Measurements from ENCODE around the gene GCN1. TPM values are rescaled to one million over a fixed set of nuclear protein-coding genes. Genes with fewer than 3 reads are reported as not detected.

GCN1 gene
- total RNA-seq, 1 experiment from 2014 or later, result 47.4 TPM

DNA sequence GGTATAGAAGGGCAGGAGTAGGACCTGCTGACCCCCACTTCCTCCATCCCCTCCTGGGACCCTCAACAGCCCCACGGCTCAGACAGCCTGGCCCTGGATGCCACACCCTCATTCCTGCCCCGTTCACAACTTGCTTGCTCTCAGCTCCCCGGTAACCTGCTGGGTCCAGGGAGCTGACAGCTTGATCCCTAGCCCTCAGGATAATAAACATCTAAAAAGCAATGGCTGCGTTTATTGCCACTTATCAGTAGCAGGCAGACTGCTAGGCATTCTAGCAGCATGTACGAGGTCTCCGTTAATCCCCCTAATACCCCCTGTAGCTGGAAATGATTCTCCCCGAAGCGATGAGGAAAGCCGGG is 30.7 kb upstream of the GCN1 start:
- H3K27ac ChIP-seq, result no peak overlapping the region
- no peaks in the 10 kb centered on the region for H3K27me3 ChIP-seq (replicated peaks)
- no peak overlapping the region for H3K4me3 ChIP-seq
- H3K9me3 ChIP-seq (replicated peaks), result no peaks in the 10 kb centered on the region
- H3K36me3 ChIP-seq, result peaks cover 92% of the 10 kb centered on the region
- no peak for DNase-seq (ENCODE audit: low read depth in 1 of 2, low spot score in 2 of 2)
- H3K4me1 ChIP-seq (replicated peaks), result peaks cover 24% of the 10 kb centered on the region

DNA sequence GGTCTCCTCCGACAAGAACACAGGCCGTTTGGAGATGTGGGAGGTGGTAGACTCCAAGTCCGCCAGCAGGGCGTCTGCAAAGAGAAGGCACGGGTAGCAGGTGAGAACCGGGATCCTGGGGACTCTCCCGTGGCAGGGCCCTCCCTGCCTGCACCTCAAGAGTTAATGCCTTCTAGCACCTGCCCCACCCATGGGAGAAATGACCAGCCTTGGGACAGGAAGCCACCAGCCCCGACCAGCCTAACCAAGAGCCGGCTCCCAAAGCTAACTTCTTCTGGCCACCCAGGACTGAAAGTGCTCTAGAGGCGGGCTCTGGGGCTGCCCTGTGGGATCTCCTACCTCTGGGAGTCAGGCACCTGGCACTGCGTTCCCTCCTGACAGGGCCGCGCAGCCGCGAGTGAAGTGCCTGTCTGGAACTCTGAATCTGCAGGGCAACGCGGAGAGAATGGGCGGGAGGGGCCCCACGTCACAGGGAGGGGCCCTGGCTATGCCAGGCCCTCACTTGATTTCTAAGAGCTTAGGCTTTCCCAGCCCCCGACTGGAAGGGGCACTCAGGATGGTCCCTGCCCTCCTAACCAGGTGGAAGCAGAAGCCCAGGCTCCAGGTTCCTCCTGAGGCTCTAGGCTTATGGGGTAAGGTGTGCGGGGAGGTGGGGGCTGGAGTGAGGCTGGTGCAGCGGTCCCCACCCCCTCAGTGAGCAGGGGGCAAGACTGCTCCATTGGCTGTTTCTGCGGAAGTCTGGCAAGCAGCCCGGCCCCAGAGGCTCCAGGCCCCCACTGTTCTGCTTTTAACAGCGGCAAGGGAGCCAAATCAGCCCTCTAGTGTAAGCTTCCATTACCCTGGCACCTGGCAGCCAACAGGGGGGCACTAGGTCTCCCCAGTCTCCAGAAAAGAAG is 30.0 kb upstream of the GCN1 start:
- Histone ChIP-seq H3K27me3 (replicated peaks) (no peaks in the 10 kb centered on the region), H3K4me3 (no peak overlapping the region), H3K36me3 (peaks cover 92% of the 10 kb centered on the region), H3K9me3 (replicated peaks) (no peaks in the 10 kb centered on the region), H3K4me1 (replicated peaks) (peaks cover 18% of the 10 kb centered on the region), H3K27ac (no peak overlapping the region)
- no peak for DNase-seq (ENCODE audit: low read depth in 1 of 2, low spot score in 2 of 2)

DNA sequence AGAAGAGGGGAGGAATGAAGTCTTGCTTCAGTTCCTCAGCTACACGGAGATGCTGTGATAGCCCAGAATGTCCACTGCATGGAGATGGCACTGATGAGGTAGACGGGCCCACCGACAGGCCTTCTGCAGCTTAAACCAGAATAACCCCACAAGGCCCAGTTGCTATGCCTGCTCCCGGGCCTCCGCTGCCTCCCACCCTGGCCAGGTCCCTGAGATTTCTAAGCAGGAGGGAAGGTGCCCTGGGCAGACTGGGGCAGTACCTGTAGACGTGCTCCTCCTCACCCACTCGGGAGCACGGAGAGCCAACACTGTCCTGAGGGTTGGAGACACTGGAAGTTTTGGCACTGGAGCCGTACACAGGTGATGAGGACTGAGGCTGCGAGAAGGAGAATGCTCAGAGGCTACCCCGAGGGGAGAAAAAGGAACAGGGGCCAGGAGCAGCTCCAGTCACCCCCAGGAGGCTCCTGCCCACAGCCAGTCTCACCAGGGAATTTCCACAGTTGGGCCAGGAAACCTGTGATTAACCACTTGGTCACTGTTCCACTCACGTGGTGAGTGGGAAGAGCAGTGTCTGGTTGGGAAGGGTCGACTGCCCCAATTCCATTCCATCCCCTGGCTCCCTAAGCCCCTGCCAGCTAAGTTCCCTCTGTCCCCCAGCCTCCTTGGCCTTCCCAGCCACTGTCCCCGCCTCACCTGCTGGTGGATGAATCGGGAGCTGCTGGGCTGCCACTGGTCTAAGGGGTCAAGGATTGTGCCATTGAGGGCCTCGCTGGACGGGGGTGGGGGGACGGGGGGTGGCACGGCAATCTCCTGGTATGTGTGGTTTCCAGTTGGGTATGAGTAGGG is 29.2 kb upstream of the GCN1 start:
- no peaks in the 10 kb centered on the region for H3K27me3 ChIP-seq (replicated peaks)
- peaks cover 94% of the 10 kb centered on the region for H3K36me3 ChIP-seq
- H3K9me3 ChIP-seq (replicated peaks), result no peaks in the 10 kb centered on the region
- peaks cover 9% of the 10 kb centered on the region for H3K4me1 ChIP-seq (replicated peaks)
- no peak for DNase-seq (ENCODE audit: low read depth in 1 of 2, low spot score in 2 of 2)
- H3K4me3 ChIP-seq, result no peak overlapping the region
- no peak overlapping the region for H3K27ac ChIP-seq

DNA sequence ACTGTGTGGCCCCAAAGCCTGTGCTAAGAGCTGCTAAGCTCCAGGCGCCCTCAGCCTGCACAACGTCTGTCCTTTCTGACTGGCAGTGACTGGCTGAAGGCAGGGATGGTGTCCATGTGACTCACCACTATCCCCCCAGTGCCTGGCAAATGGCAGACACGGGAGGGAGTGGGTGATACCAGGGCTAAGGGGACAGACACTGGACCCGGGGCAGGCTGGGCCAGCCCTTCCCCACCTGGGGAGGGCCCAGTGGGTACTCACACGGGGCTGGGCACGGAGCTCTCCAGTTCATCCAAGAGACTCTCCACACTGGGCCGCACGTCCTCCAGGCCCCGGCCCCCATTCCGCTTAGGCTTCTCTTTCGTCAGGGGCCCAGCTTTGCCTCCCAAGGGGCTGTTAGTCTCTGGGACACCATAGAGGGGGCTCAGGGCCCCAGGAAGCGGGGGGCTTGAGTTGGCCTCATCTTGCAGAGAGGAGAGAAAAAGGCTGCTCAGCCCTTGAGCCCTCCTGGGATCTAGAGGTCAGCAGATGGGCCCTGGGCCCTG is 27.8 kb upstream of the GCN1 start:
- no peak overlapping the region for H3K4me3 ChIP-seq
- no peak overlapping the region for H3K27ac ChIP-seq
- H3K4me1 ChIP-seq (replicated peaks), result no peaks in the 10 kb centered on the region
- no peaks in the 10 kb centered on the region for H3K27me3 ChIP-seq (replicated peaks)
- DNase-seq (ENCODE audit: low read depth in 1 of 2, low spot score in 2 of 2), result no peak
- no peaks in the 10 kb centered on the region for H3K9me3 ChIP-seq (replicated peaks)
- peaks cover 93% of the 10 kb centered on the region for H3K36me3 ChIP-seq

DNA sequence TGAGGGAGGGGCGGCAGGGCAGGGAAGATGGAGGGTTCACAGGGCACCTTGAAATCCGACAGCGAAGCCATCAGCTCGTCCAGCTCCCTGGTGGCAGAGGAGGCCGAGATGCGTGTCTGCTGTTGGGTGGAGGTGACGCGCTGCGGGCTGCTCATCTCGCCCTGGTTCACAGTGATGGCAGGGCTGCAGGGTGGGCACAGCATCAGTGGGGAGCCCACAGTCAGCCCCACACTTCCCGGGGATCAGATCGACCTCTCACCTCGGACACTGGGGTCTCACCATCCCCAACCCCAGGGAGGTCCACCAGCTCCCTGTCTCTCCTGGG is 27.0 kb upstream of the GCN1 start:
- H3K27ac ChIP-seq, result no peak overlapping the region

DNA sequence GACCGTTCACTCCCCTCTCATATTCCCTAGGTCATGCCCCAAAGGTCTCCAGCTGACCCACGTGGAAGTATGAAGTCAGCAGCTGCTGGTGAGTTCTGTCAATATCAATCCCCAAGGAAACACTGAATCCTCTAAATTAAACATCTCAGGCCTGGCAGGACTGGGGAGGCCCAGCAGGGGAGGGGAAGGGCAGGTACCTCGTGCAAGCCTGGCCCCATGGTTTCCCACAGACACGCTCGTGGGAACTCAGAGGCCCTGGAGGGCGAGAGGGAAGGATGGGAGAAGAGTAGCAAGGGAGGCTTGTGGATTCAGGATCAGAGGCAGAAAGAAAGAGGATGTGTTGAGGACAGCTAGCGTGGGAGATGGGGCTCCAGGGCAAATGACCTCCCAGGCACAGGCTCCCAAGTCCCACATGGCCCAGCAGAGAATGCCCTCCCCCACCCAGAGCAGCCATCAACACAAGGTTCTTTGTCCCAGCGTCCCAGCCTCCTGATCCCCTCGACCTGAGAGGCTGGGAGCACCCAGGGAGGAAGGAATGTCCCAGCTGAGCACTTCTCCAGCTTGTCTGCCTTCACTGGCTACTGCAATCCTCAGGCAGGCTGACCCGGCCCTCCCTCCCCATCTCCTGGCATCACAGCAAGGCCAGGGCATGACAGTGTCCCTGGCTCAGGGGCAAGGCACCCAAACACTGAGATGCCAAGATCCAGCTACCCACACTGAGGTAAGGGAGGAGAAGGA is 26.5 kb upstream of the GCN1 start:
- no peaks in the 10 kb centered on the region for H3K4me1 ChIP-seq (replicated peaks)
- H3K27ac ChIP-seq, result no peak overlapping the region
- no peak for DNase-seq (ENCODE audit: low read depth in 1 of 2, low spot score in 2 of 2)
- H3K27me3 ChIP-seq (replicated peaks), result no peaks in the 10 kb centered on the region
- peaks cover 95% of the 10 kb centered on the region for H3K36me3 ChIP-seq
- no peaks in the 10 kb centered on the region for H3K9me3 ChIP-seq (replicated peaks)
- no peak overlapping the region for H3K4me3 ChIP-seq

More for the DNA sequence above, 27.0 kb upstream of the GCN1 start:
- H3K4me3 ChIP-seq, result no peak overlapping the region
- peaks cover 95% of the 10 kb centered on the region for H3K36me3 ChIP-seq
- no peaks in the 10 kb centered on the region for H3K4me1 ChIP-seq (replicated peaks)
- DNase-seq (ENCODE audit: low read depth in 1 of 2, low spot score in 2 of 2), result no peak
- no peaks in the 10 kb centered on the region for H3K27me3 ChIP-seq (replicated peaks)
- H3K9me3 ChIP-seq (replicated peaks), result no peaks in the 10 kb centered on the region

DNA sequence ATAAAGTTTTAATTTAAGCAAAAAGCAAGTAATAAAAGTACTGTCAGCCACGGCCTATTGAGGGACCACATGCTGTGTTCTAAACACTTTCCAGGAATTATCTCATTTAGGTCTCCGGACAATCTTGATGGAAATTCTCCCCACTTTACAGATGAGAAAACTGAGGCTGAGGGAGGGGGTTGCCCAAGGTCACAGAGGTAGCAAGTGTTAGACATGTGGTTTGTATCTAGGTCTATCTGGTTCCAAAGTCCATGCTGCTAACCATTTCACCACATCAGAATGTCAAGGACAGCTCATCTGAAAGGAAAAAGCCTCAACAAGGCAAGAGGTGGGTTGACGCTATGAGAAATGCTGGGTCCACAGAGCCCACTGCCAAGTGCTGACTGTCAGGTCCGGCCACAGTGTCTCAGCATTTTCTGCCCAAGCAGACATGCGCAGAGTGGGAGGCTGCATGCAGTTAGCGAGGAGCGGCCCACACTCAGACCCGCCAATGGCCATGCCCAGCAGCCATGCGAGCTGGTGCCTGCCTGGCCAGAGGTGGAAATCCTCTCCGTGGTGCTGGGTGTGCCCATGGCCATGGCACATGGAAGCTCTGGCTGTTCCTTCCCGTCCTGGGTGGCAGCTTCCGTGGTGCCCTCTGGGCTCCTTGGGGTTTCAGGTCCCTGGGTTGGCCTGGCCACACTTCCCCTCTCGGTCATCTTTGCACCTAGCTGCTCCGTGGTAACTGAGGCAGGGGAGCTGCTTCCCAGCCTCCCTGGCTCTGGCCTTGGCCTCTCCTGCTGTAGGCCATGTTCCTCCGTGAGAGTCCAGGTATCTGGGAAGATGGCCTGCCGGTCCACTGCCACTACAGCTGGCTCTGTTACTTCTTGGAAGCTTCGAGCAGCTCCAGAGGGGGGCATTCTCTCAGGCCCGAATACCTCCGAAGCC is 24.4 kb upstream of the GCN1 start:
- Histone ChIP-seq H3K27me3 (replicated peaks) (no peaks in the 10 kb centered on the region), H3K4me3 (no peak overlapping the region), H3K9me3 (replicated peaks) (no peaks in the 10 kb centered on the region), H3K36me3 (peaks cover 95% of the 10 kb centered on the region), H3K4me1 (replicated peaks) (no peaks in the 10 kb centered on the region), H3K27ac (no peak overlapping the region)
- DNase-seq (ENCODE audit: low read depth in 1 of 2, low spot score in 2 of 2), result no peak

DNA sequence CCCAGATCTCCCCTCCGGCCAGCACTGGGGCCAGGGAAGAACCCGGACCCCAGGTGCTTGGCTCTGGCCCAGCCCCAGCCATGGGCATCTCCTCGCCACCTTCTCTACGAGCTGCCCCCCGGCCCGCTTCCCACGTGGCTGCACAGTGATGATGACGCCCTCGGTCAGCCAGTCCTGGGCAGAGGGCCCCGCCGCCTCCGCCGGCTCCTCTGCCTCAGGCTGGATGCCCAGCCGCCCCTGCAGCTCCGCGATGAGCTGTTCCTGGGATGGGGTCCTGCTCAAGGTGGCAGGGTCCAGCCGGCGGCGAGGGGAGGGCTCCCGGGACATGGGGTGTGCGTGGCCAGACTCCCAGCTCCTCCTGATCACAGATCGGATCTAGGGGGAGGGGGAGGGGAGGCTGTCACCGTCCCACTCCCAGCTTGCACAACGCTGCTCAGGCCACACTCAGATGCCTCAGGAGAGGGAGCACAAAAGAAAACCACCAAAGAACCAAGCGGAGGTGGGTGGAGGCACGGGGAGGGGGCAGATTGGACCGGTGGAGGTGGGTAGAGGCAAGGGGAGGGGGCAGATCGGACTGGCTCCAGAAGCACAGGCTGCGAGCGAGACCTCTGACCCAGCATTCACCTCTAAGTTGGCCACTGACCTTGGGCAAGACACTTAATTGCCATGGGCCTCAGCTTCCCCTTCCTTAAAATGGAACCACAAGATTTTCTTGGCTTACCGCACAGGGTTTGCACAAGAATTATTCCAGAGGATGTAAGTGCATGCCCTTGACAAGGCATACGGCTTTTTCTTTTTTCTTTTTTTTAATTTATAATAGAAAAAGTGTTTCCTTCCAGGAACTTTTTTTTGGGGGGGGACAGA is 22.5 kb upstream of the GCN1 start:
- Histone ChIP-seq H3K36me3 (peaks cover 95% of the 10 kb centered on the region), H3K27me3 (replicated peaks) (no peaks in the 10 kb centered on the region)

DNA sequence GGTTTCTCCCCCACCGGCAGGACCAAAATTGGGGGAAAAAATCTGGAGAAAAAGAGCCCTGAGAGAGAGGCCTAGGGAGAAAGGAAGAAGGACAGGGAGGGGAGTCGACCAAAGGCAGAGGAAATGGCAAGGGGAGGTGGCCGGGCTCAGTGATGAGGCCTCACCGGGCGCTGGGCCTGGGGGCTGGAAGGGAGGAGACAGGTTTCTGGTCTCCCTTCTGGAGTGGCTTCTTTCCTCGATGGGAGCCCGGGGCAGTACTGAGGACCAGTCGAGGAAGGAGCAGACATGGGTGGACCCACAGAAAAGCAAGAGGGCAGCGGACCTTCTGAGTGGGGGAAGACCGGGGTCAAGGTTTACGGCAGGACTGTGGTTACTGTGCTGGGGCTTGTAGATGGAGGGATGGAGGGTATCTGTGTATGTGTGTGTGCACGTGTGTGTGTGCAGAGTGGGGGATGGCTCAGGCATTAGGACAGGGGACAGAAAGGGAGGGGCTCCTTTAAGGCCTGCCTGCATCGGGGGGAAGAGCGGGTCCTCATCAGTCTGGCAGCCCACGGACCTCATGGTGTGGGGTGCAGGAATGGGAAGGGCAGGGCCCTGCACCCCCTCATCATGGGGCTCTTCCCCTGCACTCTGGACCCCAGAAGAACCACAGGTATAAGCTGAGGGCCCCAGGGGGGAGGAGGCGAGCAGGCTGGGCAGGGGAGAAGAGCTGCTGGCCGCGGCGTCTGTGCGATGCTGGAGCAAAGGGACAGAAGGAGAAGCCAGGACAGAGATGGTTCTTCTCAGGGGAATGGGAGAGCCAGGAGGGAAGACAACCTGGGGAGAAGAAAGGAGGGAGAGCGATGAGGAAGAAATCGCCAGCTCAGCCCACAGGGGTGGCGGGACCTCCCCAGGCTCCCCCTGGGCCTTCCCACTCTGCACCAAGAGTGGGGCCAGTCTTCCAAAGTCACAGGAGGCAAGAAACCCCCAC is 21.5 kb upstream of the GCN1 start:
- no peak for DNase-seq (ENCODE audit: low read depth in 1 of 2, low spot score in 2 of 2)
- Histone ChIP-seq H3K36me3 (peaks cover 95% of the 10 kb centered on the region), H3K27me3 (replicated peaks) (no peaks in the 10 kb centered on the region), H3K9me3 (replicated peaks) (no peaks in the 10 kb centered on the region), H3K27ac (no peak overlapping the region), H3K4me1 (replicated peaks) (no peaks in the 10 kb centered on the region), H3K4me3 (no peak overlapping the region)

More for the DNA sequence above, 22.5 kb upstream of the GCN1 start:
- no peaks in the 10 kb centered on the region for H3K9me3 ChIP-seq (replicated peaks)
- no peaks in the 10 kb centered on the region for H3K4me1 ChIP-seq (replicated peaks)
- no peak for DNase-seq (ENCODE audit: low read depth in 1 of 2, low spot score in 2 of 2)
- no peak overlapping the region for H3K4me3 ChIP-seq
- no peak overlapping the region for H3K27ac ChIP-seq

DNA sequence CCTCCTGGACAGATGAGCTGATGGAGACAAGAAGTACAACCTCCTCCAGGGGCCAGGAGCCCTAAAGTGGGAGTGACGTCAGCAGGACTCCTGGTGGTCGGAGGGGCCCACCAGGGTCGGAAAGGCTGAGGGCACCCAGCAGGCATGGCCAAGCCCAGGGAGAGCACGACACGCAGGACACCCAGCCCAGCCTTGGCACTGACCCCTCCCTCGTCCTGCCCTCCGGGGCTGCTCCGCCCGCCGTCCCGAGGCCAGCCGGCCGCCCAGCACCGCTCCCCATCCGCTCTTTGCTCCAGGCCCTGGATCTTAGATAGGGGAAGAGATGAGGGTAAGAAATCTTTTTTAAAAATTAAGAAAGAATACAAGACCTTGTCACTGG is 20.8 kb upstream of the GCN1 start:
- Histone ChIP-seq H3K27ac (no peak overlapping the region), H3K9me3 (replicated peaks) (no peaks in the 10 kb centered on the region), H3K27me3 (replicated peaks) (no peaks in the 10 kb centered on the region), H3K4me1 (replicated peaks) (no peaks in the 10 kb centered on the region), H3K36me3 (peaks cover 95% of the 10 kb centered on the region), H3K4me3 (no peak overlapping the region)
- DNase-seq (ENCODE audit: low read depth in 1 of 2, low spot score in 2 of 2), result no peak

DNA sequence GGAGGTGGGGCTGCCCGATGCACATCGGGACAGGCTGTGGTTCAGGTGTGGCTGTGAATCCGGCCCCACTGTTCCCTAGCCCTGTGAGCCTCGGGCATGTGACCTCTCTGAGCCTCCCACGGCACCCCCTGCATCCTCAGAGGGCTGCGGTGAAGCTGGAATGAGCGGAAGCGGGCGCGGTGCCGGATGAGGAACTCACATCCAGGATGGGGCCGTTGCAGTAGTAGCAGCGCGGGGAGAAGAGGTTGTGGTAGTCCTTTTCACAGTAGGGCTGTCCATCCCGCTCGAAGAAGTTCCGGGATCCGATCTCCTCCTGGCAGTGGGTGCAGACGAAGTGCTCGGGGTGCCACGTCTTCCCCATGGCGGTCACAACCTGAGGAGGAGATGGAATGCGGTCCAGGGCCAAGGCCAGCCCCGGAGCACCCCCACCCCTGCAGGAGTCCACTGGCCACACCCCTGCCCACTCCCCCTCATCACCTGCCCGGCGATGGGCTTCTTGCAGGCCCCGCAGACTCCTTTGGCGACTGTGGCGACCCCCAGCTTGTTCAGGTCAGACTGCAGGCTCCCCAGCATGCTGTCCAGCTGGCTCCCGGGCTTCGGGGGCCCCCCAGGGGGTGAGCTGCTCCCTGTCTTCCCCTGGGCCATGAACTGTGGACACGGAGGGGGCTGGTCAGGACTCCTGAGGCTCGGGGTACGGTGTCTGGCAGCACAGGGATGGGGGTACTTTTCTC is 20.3 kb upstream of the GCN1 start:
- no peak for DNase-seq (ENCODE audit: low read depth in 1 of 2, low spot score in 2 of 2)
- peaks cover 95% of the 10 kb centered on the region for H3K36me3 ChIP-seq
- H3K9me3 ChIP-seq (replicated peaks), result no peaks in the 10 kb centered on the region

More for the DNA sequence above, 20.3 kb upstream of the GCN1 start:
- no peaks in the 10 kb centered on the region for H3K27me3 ChIP-seq (replicated peaks)
- no peak overlapping the region for H3K27ac ChIP-seq
- no peaks in the 10 kb centered on the region for H3K4me1 ChIP-seq (replicated peaks)
- no peak overlapping the region for H3K4me3 ChIP-seq
